Astrocyte (in vitro differentiated cells and primary cell): Measurements from ENCODE around the gene ANKRD29.

Experiments used
- EZH2 ChIP-seq: IDR thresholded peaks from 2 replicates; pipeline ENCODE4 v1.6.1; 2012; ENCODE audit warnings: mild to moderate bottlenecking, low read length, inconsistent platforms; ENCODE audit not compliant: insufficient read depth
- TF ChIP-seq, protein P1 (sequence below): IDR thresholded peaks from 2 replicates; pipeline ENCODE4 v1.5.1; 2011; ENCODE audit warnings: low read depth, mild to moderate bottlenecking, inconsistent platforms, low read length, moderate library complexity; ENCODE audit not compliant: insufficient read depth

- TF ChIP-seq, protein P1, sequence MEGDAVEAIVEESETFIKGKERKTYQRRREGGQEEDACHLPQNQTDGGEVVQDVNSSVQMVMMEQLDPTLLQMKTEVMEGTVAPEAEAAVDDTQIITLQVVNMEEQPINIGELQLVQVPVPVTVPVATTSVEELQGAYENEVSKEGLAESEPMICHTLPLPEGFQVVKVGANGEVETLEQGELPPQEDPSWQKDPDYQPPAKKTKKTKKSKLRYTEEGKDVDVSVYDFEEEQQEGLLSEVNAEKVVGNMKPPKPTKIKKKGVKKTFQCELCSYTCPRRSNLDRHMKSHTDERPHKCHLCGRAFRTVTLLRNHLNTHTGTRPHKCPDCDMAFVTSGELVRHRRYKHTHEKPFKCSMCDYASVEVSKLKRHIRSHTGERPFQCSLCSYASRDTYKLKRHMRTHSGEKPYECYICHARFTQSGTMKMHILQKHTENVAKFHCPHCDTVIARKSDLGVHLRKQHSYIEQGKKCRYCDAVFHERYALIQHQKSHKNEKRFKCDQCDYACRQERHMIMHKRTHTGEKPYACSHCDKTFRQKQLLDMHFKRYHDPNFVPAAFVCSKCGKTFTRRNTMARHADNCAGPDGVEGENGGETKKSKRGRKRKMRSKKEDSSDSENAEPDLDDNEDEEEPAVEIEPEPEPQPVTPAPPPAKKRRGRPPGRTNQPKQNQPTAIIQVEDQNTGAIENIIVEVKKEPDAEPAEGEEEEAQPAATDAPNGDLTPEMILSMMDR: no peak
- TF ChIP-seq EZH2: no peak
Measured at GRCh38 chr18:23667114-23667513, 4.4 kb upstream of the ANKRD29 start.
